ENCODE results near the gene SIRT5. TPM values are rescaled to one million over a fixed set of nuclear protein-coding genes. Genes with fewer than 3 reads are reported as not detected.
A peak's percentile ranks its signal among the peaks of the same experiment; 100 is the strongest.

Gene SIRT5
- total RNA-seq, 1 donor from 2014 or later = 16.0 TPM

- no peak for DNase-seq (ENCODE audit: low spot score)
- Mint-ChIP-seq H3K4me1 (ENCODE audit: unreplicated experiment) (peaks cover 57% of the 10 kb centered on the region), H3K27ac (ENCODE audit: unreplicated experiment) (no peak overlapping the region), H3K27me3 (ENCODE audit: unreplicated experiment) (peaks cover 3% of the 10 kb centered on the region), H3K4me3 (ENCODE audit: unreplicated experiment) (no peak overlapping the region), H3K9me3 (ENCODE audit: unreplicated experiment) (no peaks in the 10 kb centered on the region), H3K36me3 (ENCODE audit: low read depth, unreplicated experiment) (no peaks in the 10 kb centered on the region)
- TF ChIP-seq CTCF (IDR thresholded peaks at IDR 0.05; ENCODE audit: unreplicated experiment) = no peak
Observed at GRCh38 chr6:13527671-13528056, 46.7 kb upstream of the SIRT5 start.

GRCh38 chr6:13528232-13528631 lies 46.2 kb upstream of the SIRT5 start:
- peaks cover 3% of the 10 kb centered on the region for H3K27me3 Mint-ChIP-seq (ENCODE audit: unreplicated experiment)
- H3K36me3 Mint-ChIP-seq (ENCODE audit: low read depth, unreplicated experiment) = no peaks in the 10 kb centered on the region
- DNase-seq (ENCODE audit: low spot score) = no peak
- no peaks in the 10 kb centered on the region for H3K9me3 Mint-ChIP-seq (ENCODE audit: unreplicated experiment)
- H3K4me3 Mint-ChIP-seq (ENCODE audit: unreplicated experiment) = no peak overlapping the region
- peaks cover 56% of the 10 kb centered on the region for H3K4me1 Mint-ChIP-seq (ENCODE audit: unreplicated experiment)
- no peak for TF ChIP-seq CTCF (IDR thresholded peaks at IDR 0.05; ENCODE audit: unreplicated experiment)
- H3K27ac Mint-ChIP-seq (ENCODE audit: unreplicated experiment) = peak overlapping the region; percentile 58

GRCh38 chr6:13528777-13529343 lies 45.5 kb upstream of the SIRT5 start:
- H3K27ac Mint-ChIP-seq (ENCODE audit: unreplicated experiment) = peak overlapping the region; percentile 85
- H3K4me1 Mint-ChIP-seq (ENCODE audit: unreplicated experiment) = peaks cover 55% of the 10 kb centered on the region
- TF ChIP-seq CTCF (IDR thresholded peaks at IDR 0.05; ENCODE audit: unreplicated experiment) = no peak
- H3K9me3 Mint-ChIP-seq (ENCODE audit: unreplicated experiment) = no peaks in the 10 kb centered on the region
- peak; percentile 14 for DNase-seq (ENCODE audit: low spot score)
- no peaks in the 10 kb centered on the region for H3K36me3 Mint-ChIP-seq (ENCODE audit: low read depth, unreplicated experiment)
- peak overlapping the region; percentile 43 for H3K4me3 Mint-ChIP-seq (ENCODE audit: unreplicated experiment)
- peaks cover 3% of the 10 kb centered on the region for H3K27me3 Mint-ChIP-seq (ENCODE audit: unreplicated experiment)

GRCh38 chr6:13531956-13532355 lies 42.4 kb upstream of the SIRT5 start:
- H3K27ac Mint-ChIP-seq (ENCODE audit: unreplicated experiment) = no peak overlapping the region

More at GRCh38 chr6:13531956-13532355, 42.4 kb upstream of the SIRT5 start:
- H3K9me3 Mint-ChIP-seq (ENCODE audit: unreplicated experiment) = no peaks in the 10 kb centered on the region
- H3K27me3 Mint-ChIP-seq (ENCODE audit: unreplicated experiment) = no peaks in the 10 kb centered on the region
- H3K36me3 Mint-ChIP-seq (ENCODE audit: low read depth, unreplicated experiment) = no peaks in the 10 kb centered on the region
- peaks cover 30% of the 10 kb centered on the region for H3K4me1 Mint-ChIP-seq (ENCODE audit: unreplicated experiment)
- no peak for DNase-seq (ENCODE audit: low spot score)
- H3K4me3 Mint-ChIP-seq (ENCODE audit: unreplicated experiment) = no peak overlapping the region
- TF ChIP-seq CTCF (IDR thresholded peaks at IDR 0.05; ENCODE audit: unreplicated experiment) = no peak
